Transverse colon (tissue), 4 donors: ENCODE data around the gene STARD6. TPM values are rescaled to one million over a fixed set of nuclear protein-coding genes. Genes with fewer than 3 reads are reported as not detected.
A peak's percentile ranks its signal among the peaks of the same experiment; 100 is the strongest.

Experiments
- DNase-seq: peaks from one replicate; pipeline ENCODE4 v3.0.0-alpha.2; 2019
- H3K27ac ChIP-seq, 4 donors: fragments of 200-600 bp; sonication (generic); 2 replicates each; pipeline ENCODE4 v1.5.1; 2016 to 2018; ENCODE audit warnings: inconsistent platforms in 4 of 4
- H3K27me3 ChIP-seq: fragments of 200-600 bp; sonication (generic); 2 replicates; pipeline ENCODE4 v1.5.1; 2017; ENCODE audit warnings: inconsistent platforms
- H3K36me3 ChIP-seq, 4 donors: fragments of 200-600 bp; sonication (generic); 2 replicates each; pipeline ENCODE4 v1.5.1; 2017 to 2019; ENCODE audit warnings: inconsistent platforms in 4 of 4
- H3K4me1 ChIP-seq, 4 donors: fragments of 200-600 bp; sonication (generic); 2 replicates each; pipeline ENCODE4 v1.5.1; 2017 to 2020; ENCODE audit warnings: inconsistent platforms in 4 of 4
- H3K4me3 ChIP-seq, 4 donors: fragments of 200-600 bp; sonication (generic); 1 replicate in 1 of 4; 2 replicates in 3 of 4; pipeline versions ENCODE4 v1.5.1 to v1.6.1; 2017 to 2019; ENCODE audit warnings: inconsistent platforms in 4 of 4
- H3K9me3 ChIP-seq, 2 donors: fragments of 200-600 bp; sonication (generic); 2 replicates each; pipeline ENCODE4 v1.5.1; 2017 to 2019; ENCODE audit warnings: inconsistent platforms in 2 of 2
- CTCF ChIP-seq, 5 experiments: fragments of 200-600 bp in 3 of 5; fragments of 450-650 bp in 2 of 5; sonication (generic) in 3 of 5; IDR thresholded peaks; 1 replicate in 2 of 5; 2 replicates in 3 of 5; pipeline ENCODE4 v1.5.1; 2016 to 2017; ENCODE audit warnings: antibody characterized with exemption in 5 of 5, inconsistent platforms in 3 of 5, mild to moderate bottlenecking in 2 of 5, moderate library complexity in 1 of 5
- EP300 ChIP-seq: sonication (generic); formaldehyde crosslinking; IDR thresholded peaks from one replicate; pipeline ENCODE4 v1.6.1; 2017; ENCODE audit warnings: antibody characterized with exemption, low read depth
- POLR2A ChIP-seq: fragments of 450-650 bp; IDR thresholded peaks from one replicate; pipeline ENCODE4 v1.6.1; 2016; ENCODE audit warnings: antibody characterized with exemption, mild to moderate bottlenecking, moderate library complexity
- POLR2AphosphoS5 ChIP-seq, 3 donors: sonication (generic); formaldehyde crosslinking; IDR thresholded peaks; one replicate each; pipeline ENCODE4 v1.6.1; 2016; ENCODE audit warnings: antibody characterized with exemption in 3 of 3
- WGBS, 2 donors: methylation state at CpG; one replicate each; pipeline ENCODE4 v1.1.5; 2018; ENCODE audit warnings: low coverage in 1 of 2; 5-methylcytosine and 5-hydroxymethylcytosine counted together
- in situ Hi-C, 4 donors: fragments of 200-750 bp; cut with MboI; loops; one replicate each; pipeline versions ENCODE4 v1.15.0 to v1.15.1; 2017; ENCODE audit warnings: low sequenced_read_pairs in 3 of 4, low pct_ligation_motif_present in 1 of 4, low pct_unique_long_range_greater_than_20kb in 1 of 4
- intact Hi-C: fragments of 100-400 bp; cut with DNase I; formaldehyde crosslinking; loops from one replicate; pipeline ENCODE4 v1.15.1; 2023; ENCODE audit warnings: low total_unique reads
- total RNA-seq, 4 donors: library from RNA; depleted of rRNA; stranded (reverse); fragments of >200 nt; gene quantifications; one replicate each; pipeline ENCODE4 v1.1.0, GENCODE V29; 2016

STARD6 gene
- total RNA-seq, 4 donors from 2014 or later, result not detected

GRCh38 chr18:54338230-54338629, 19.4 kb downstream of the STARD6 start:
- TF ChIP-seq EP300 (no peak), POLR2A (no peak)
- 73 to 93% methylated on average over 3 to 4 of the region's 4 CpGs for WGBS, 2 donors
- in situ Hi-C loops, result loop anchor here in 1 of 4 donors (25.0 kb wide), 1 partner anchor 99 kb away; no protein-coding TSS in a partner anchor

GRCh38 chr18:54335638-54336173, 22.0 kb downstream of the STARD6 start:
- 89 to 92% methylated on average over 2 of the region's 2 CpGs for WGBS, 2 donors
- in situ Hi-C loops (loop anchor here in 1 of 4 donors (25.0 kb wide), 1 partner anchor 102 kb away; no protein-coding TSS in a partner anchor), intact Hi-C loops (no loop called here)
- Histone ChIP-seq H3K27me3 (no peaks in the 10 kb centered on the region), H3K27ac (no peak overlapping the region), H3K36me3 (no peaks in the 10 kb centered on the region), H3K9me3 (peaks cover 0 to 6% of the 10 kb centered on the region in 2 donors), H3K4me1 (no peaks in the 10 kb centered on the region), H3K4me3 (no peak overlapping the region)
- DNase-seq, result no peak
- TF ChIP-seq POLR2AphosphoS5 (IDR thresholded peaks at IDR 0.05) (no peak), CTCF (IDR thresholded peaks at IDR 0.05) (no peak), EP300 (no peak), POLR2A (no peak)

More at GRCh38 chr18:54338230-54338629, 19.4 kb downstream of the STARD6 start:
- Histone ChIP-seq H3K4me3 (no peak overlapping the region), H3K4me1 (no peaks in the 10 kb centered on the region), H3K9me3 (peaks cover 0 to 6% of the 10 kb centered on the region in 2 donors), H3K27ac (no peak overlapping the region), H3K27me3 (no peaks in the 10 kb centered on the region), H3K36me3 (no peaks in the 10 kb centered on the region)
- intact Hi-C loops, result no loop called here
- DNase-seq, result no peak

- no peaks in the 10 kb centered on the region for H3K9me3 ChIP-seq
- no peaks in the 10 kb centered on the region for H3K4me1 ChIP-seq
- no peak overlapping the region for H3K4me3 ChIP-seq
- no peaks in the 10 kb centered on the region for H3K36me3 ChIP-seq
- in situ Hi-C loops (loop anchor here in 1 of 4 donors (25.0 kb wide), 1 partner anchor 106 kb away; no protein-coding TSS in a partner anchor), intact Hi-C loops (no loop called here)
- no peak overlapping the region for H3K27ac ChIP-seq
- no peak for DNase-seq
- no peaks in the 10 kb centered on the region for H3K27me3 ChIP-seq
- WGBS, 2 donors, result 61 to 66% methylated on average over 6 of the region's 6 CpGs
- no peak for TF ChIP-seq POLR2AphosphoS5 (IDR thresholded peaks at IDR 0.05)
- no peak for TF ChIP-seq POLR2A
- no peak for TF ChIP-seq EP300
- peak in 1 of 5 experiments; percentile 3 for TF ChIP-seq CTCF (IDR thresholded peaks at IDR 0.05)
Observed at GRCh38 chr18:54330768-54331548, 26.7 kb downstream of the STARD6 start.

- Histone ChIP-seq H3K27me3 (no peaks in the 10 kb centered on the region), H3K27ac (no peak overlapping the region), H3K4me1 (no peaks in the 10 kb centered on the region), H3K36me3 (no peaks in the 10 kb centered on the region), H3K4me3 (no peak overlapping the region), H3K9me3 (no peaks in the 10 kb centered on the region)
- in situ Hi-C loops (loop anchor here in 1 of 4 donors (25.0 kb wide), 1 partner anchor 108 kb away; no protein-coding TSS in a partner anchor), intact Hi-C loops (no loop called here)
- no peak for DNase-seq
- TF ChIP-seq POLR2AphosphoS5 (IDR thresholded peaks at IDR 0.05) (no peak), POLR2A (no peak), CTCF (IDR thresholded peaks at IDR 0.05) (no peak)
Observed at GRCh38 chr18:54329787-54330186, 27.9 kb downstream of the STARD6 start.
